Muscle layer of duodenum (tissue), 2 donors: ENCODE measurements around the gene DYRK1A.
"Not testable (repeated sequence)": the region's sequence is repeated elsewhere in the genome, so short reads cannot be mapped to it uniquely, and the experiment has no call there.

Experiments
- H3K27ac ChIP-seq: one replicate; pipeline ENCODE4 v1.7.0; 2013; ENCODE audit warnings: mild to moderate bottlenecking, low read length
- H3K27me3 ChIP-seq: one replicate; pipeline ENCODE4 v1.7.0; 2013; ENCODE audit warnings: low read depth, mild to moderate bottlenecking, control low read depth, low read length
- H3K36me3 ChIP-seq, 2 donors: one replicate each; pipeline ENCODE4 v1.7.0; 2013; ENCODE audit warnings: low read length in 2 of 2, control low read depth in 1 of 2, mild to moderate bottlenecking in 1 of 2; ENCODE audit not compliant: insufficient read depth in 2 of 2, control insufficient read depth in 1 of 2
- H3K4me1 ChIP-seq, 2 donors: one replicate each; pipeline ENCODE4 v1.7.0; 2013; ENCODE audit warnings: low read length in 2 of 2, mild to moderate bottlenecking in 2 of 2, control low read depth in 1 of 2, moderate library complexity in 1 of 2; ENCODE audit not compliant: insufficient read depth in 2 of 2, control insufficient read depth in 1 of 2
- H3K4me3 ChIP-seq, 2 donors: one replicate each; pipeline ENCODE4 v1.7.0; 2013; ENCODE audit warnings: low read length in 2 of 2, low read depth in 1 of 2, mild to moderate bottlenecking in 1 of 2
- H3K9me3 ChIP-seq, 2 donors: one replicate each; pipeline ENCODE4 v1.7.0; 2013; ENCODE audit warnings: low read length in 2 of 2, control low read depth in 1 of 2, mild to moderate bottlenecking in 1 of 2; ENCODE audit not compliant: control insufficient read depth in 1 of 2
- donor health status: healthy.

The DYRK1A gene

DNA sequence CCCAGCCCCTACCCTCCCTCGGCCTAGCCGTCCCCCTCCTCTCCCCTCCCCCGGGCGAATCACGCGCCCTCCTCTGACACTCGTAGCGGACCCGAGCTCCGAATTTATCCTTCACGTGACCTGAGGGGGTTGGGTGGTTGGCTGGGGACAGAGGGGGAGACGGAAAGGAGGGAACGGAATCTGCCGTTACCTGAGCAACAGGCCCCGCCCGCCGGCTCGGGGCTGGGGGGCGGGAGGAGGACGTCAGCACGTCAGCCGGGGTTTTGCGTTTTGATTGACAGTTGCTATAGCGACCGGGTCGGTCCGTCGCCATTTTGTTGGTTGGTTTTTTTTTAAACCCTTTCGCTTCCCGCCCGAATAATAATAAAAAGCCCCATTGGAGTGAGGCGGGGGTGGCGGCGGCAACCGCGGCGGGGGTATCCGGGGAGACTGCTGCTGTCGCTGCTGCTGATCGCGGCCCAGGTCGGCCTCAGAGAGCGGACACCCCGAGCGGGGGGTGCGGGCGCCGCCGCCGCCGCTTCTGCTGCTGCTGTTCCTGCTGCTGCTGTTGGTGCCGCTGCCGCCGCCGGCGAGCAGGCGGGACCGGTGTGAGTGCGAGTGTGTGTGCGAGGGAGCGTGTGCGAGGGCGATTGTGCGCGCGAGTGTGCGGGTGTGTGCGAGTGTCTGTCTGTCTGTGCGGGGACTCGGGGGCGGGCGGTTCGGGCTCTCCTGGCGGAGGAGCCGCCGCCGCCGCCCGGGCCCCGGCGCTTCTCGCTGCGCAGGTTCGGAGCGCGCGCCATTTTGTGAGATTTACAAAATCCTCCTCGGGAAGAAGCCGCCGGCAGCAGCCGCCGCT lies at the start of gene DYRK1A:
TSS of gene DYRK1A (plus strand) at position 292 of the 835 bp plus-strand sequence. CDS start 53,602 bp downstream, outside the sequence.
- Histone ChIP-seq H3K9me3 (no peaks in the 10 kb centered on the region), H3K36me3 (peaks cover 0 to 11% of the 10 kb centered on the region in 2 donors), H3K27ac (peak within 1 kb of the TSS; percentile 100), H3K27me3 (no peaks in the 10 kb centered on the region), H3K4me3 (peak within 1 kb of the TSS; percentile 80 to 96), H3K4me1 (peaks cover 18 to 22% of the 10 kb centered on the region in 2 donors)

DNA sequence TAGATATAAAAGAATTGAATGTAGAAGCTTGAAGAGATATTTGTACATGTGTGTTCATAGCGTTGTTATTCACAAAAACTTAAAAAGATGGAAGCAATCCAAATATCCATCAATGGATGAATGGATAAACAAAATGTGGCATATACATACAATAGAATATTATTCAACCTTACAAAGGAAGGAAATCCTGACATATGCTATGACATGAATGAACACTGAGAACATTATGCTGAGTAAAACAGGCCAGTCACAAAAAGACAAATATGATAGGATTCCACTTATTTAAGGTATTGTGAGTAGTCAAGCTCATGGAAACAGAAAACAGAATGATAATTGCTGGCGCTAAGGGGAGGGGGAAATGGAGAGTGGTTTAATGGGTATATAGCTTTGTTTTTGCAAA lies 47.0 kb upstream of the DYRK1A start:
- no peaks in the 10 kb centered on the region for H3K36me3 ChIP-seq
- no peak overlapping the region for H3K4me3 ChIP-seq
- H3K27me3 ChIP-seq: no peaks in the 10 kb centered on the region
- H3K27ac ChIP-seq: no peak overlapping the region
- no peaks in the 10 kb centered on the region for H3K4me1 ChIP-seq
- peaks cover 0 to 12% of the 10 kb centered on the region in 2 donors for H3K9me3 ChIP-seq

DNA sequence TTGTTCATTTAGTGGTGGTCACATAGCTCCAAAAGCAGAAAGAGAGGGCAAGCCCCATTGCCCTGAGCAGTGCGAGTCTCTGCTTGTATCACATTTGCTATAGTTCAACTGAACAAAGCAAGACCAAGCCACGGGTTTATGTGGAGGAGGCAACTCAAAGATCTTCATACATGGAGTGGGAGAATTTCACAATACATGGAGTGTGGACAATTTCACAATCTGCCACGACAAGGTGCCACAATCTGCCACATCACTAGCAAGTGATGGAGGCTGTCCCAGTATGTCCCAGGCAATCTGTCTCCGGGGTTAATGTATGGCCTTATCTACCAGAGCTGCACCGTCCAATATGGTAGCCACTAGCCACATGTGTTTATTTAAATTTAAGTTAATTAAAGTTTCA lies 44.5 kb upstream of the DYRK1A start:
- H3K27ac ChIP-seq: no peak overlapping the region
- H3K4me3 ChIP-seq: no peak overlapping the region
- no peaks in the 10 kb centered on the region for H3K4me1 ChIP-seq
- no peaks in the 10 kb centered on the region for H3K36me3 ChIP-seq
- peaks cover 0 to 6% of the 10 kb centered on the region in 2 donors for H3K9me3 ChIP-seq
- H3K27me3 ChIP-seq: no peaks in the 10 kb centered on the region

DNA sequence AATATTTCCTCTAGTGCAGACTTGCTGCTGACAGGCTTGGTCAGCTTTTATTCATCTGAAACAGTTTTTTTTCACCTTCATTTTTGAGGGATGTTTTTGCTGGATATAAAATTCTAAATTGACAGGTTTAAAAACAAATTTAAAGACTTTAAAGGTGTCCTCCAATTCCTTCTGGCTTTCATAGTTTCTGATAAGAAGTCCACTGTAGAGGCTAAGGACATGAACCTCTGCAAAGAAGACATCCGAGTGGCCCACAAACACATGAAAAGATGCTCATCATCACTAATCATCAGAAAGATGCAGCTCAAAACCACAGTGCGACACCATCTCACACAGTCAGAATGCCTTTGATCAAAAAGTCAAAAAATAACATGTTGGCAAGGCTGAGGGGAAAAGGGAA lies 42.0 kb upstream of the DYRK1A start:
- H3K9me3 ChIP-seq: peaks cover 0 to 3% of the 10 kb centered on the region in 2 donors
- no peaks in the 10 kb centered on the region for H3K4me1 ChIP-seq
- no peaks in the 10 kb centered on the region for H3K36me3 ChIP-seq
- H3K4me3 ChIP-seq: no peak overlapping the region
- H3K27me3 ChIP-seq: no peaks in the 10 kb centered on the region
- no peak overlapping the region for H3K27ac ChIP-seq

DNA sequence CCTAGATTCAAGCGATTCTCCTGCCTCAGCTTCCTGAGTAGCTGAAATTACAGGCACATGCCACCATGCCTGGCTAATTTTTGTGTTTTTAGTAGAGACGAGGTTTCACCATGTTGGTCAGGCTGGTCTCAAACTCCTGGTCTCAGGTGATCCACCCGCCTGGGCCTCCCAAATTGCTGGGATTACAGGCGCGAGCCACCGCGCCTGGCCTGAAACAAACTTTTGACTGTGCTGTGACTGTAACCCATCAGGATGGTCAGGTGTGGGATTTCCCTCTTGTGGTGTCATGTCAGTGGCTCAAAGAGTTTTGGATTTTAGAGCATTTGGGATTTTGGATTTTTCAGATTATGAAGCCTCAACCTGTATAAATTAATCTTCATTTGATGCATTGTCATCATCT lies 38.4 kb upstream of the DYRK1A start:
- not testable (repeated sequence) for H3K36me3 ChIP-seq, H3K4me1 ChIP-seq, H3K4me3 ChIP-seq, H3K27me3 ChIP-seq, H3K27ac ChIP-seq, H3K9me3 ChIP-seq

DNA sequence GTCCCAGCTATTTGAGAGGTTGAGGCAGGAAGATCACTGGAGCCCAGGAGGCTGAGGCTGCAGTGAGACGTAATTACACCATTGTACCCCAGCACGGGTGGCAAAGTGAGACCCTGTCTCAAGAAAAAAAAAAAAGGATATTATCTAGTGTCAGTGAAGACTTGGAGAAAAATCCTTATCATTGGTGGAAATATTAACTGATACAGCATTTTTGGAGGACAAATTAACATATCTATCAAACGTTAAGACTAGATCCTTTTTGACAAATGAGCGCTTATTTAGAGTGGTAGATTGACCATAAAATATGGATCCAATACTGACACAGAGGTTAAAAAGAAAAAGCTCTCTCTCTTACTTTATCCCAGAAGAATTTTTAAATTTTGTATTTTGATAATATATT lies 35.2 kb upstream of the DYRK1A start:
- Histone ChIP-seq H3K4me3 (no peak overlapping the region), H3K27me3 (no peaks in the 10 kb centered on the region)

DNA sequence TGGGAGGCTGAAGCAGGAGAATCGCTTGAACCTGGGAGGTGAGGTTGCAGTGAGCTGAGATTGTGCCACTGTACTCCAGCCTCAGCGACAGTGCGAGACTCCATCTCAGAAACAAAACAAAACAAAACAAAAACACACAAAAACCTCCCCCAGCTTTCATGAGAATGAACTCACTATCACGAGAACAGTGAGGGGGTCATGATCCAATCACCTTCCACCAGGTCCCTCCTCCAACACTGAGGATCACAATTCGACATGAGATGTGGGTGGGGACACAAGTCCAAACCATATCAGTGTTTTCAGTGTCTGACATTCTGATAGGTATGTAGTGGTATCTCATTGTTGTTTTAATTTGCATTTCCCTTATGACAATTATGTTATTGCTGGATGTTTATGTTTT lies 31.5 kb upstream of the DYRK1A start:
- no peaks in the 10 kb centered on the region for H3K27me3 ChIP-seq
- H3K36me3 ChIP-seq: no peaks in the 10 kb centered on the region
- no peaks in the 10 kb centered on the region for H3K9me3 ChIP-seq
- H3K4me1 ChIP-seq: peaks cover 0 to 6% of the 10 kb centered on the region in 2 donors
- H3K4me3 ChIP-seq: no peak overlapping the region
- H3K27ac ChIP-seq: no peak overlapping the region

More for the DNA sequence above, 35.2 kb upstream of the DYRK1A start:
- Histone ChIP-seq H3K27ac (no peak overlapping the region), H3K36me3 (no peaks in the 10 kb centered on the region), H3K9me3 (no peaks in the 10 kb centered on the region), H3K4me1 (no peaks in the 10 kb centered on the region)

DNA sequence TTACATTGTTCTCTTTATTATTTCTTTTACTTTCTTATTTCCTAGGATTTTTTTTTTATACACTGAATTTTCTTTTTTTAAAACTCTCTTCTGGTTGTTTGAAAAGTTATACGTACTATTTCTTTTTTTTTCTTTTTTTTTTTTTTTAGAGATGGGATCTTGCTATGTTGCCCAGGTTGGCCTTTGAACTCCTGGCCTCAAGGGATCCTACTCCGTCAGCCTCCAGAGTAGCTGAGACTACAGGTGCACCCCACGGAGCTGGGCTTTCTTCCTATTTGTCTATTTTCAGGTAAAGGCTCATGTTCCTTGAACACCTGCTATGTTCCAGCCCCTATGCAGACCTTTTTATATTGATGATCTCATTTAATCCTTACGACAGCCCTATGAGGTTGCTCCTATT lies 29.4 kb upstream of the DYRK1A start:
- no peaks in the 10 kb centered on the region for H3K9me3 ChIP-seq
- peaks cover 0 to 6% of the 10 kb centered on the region in 2 donors for H3K4me1 ChIP-seq
- H3K36me3 ChIP-seq: no peaks in the 10 kb centered on the region
- no peak overlapping the region for H3K27ac ChIP-seq
- no peaks in the 10 kb centered on the region for H3K27me3 ChIP-seq
- H3K4me3 ChIP-seq: no peak overlapping the region

DNA sequence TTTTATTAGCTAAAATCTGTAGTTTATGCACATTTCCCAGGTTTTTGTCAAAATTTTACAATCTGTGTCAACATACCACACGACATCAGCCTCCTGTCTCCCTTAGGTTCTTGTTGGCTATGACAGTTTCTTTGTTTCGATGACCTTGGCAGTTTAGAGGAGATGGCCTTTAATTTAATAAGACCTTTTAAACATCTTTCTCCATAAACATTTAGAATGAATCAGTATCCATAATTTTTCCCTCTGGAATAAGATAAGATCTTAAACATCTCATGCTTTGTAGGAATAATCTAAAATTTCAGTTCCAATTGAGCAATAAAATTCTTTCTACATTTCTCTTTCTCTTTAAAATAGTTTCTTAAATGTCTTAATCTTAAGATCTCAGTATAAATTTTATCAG lies 28.7 kb upstream of the DYRK1A start:
- H3K9me3 ChIP-seq: no peaks in the 10 kb centered on the region
- peaks cover 0 to 6% of the 10 kb centered on the region in 2 donors for H3K4me1 ChIP-seq
- no peaks in the 10 kb centered on the region for H3K27me3 ChIP-seq
- no peaks in the 10 kb centered on the region for H3K36me3 ChIP-seq
- no peak overlapping the region for H3K27ac ChIP-seq
- no peak overlapping the region for H3K4me3 ChIP-seq

DNA sequence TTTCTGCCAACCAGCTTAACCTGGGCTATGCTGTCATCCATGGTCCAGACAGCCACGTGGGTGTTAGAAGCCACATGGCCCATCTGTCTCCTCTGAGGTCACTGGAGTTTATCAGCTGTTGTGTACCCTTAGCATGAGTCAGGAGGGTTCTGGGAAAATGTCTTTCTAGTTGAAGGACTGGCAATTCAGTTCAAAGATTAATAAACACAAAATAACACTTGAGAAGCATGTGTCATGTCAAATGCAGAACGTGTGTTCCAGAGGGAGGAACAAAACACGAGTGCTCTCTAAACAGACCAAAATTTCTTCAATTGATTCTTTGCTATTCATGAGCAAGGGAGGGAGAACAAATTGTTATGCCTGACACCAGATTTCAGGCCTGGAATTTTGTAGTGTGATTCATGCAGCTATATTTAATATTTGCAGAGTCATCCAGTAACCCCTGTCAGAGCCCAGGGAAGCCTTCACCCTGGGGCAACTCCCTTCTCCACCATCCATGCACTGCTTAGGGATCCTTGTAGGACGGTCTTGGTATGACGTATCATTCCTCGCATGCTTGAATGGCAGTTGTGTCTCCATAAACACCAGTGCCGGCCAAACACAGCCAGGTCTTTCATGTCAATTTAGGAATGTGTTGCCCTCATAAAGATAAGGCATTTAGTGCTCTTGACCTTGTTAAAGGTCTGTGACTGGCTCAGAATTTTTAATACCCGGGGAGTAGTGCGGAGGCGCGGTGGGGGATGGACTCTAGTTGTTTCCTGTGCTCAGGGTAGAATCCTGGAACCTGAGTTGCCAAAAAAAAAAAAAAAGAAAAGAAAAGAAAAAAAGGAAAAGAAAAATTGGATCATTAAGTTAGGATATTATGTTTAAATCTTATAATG lies 27.7 kb upstream of the DYRK1A start:
- Histone ChIP-seq H3K36me3 (no peaks in the 10 kb centered on the region), H3K27me3 (no peaks in the 10 kb centered on the region), H3K9me3 (no peaks in the 10 kb centered on the region), H3K4me3 (no peak overlapping the region), H3K4me1 (peaks cover 0 to 6% of the 10 kb centered on the region in 2 donors), H3K27ac (peak overlapping the region; percentile 35)

DNA sequence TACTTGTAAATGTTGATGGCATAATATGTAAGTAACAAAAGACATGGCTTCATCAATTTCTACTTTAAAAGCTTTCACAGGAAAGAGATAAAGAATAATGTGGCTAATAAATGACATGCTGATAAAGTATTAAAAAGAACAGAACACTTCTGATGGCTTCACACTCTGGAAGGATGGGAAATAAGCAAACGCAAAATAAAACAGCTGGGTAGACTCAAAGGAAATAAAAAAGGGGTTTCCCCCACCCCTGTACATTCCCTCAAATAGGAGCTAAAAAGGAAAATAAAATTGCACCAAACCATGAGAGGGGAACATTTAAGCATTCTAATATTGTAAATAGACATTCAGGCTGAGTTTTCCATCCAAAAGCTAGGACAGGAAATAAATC lies 27.0 kb upstream of the DYRK1A start:
- no peak overlapping the region for H3K4me3 ChIP-seq
- H3K36me3 ChIP-seq: no peaks in the 10 kb centered on the region
- H3K27ac ChIP-seq: peak overlapping the region; percentile 18
- no peaks in the 10 kb centered on the region for H3K27me3 ChIP-seq
- H3K4me1 ChIP-seq: peaks cover 0 to 6% of the 10 kb centered on the region in 2 donors
- H3K9me3 ChIP-seq: no peaks in the 10 kb centered on the region
